H9 (cell line): ENCODE data around the gene NKX6-2. TPM values are rescaled to one million over a fixed set of nuclear protein-coding genes. Genes with fewer than 3 reads are reported as not detected.

Experiments used
- DNase-seq: peaks from one replicate; pipeline ENCODE4 v3.0.0-alpha.2; 2017
- H2AFZ ChIP-seq: one replicate; pipeline ENCODE4 v1.6.1; 2013; ENCODE audit warnings: mild to moderate bottlenecking, low read length, control low read depth, moderate library complexity
- H2AK5ac ChIP-seq: 2 replicates; pipeline ENCODE4 v1.6.1; 2013; ENCODE audit warnings: low read length, control low read depth, mixed read lengths; ENCODE audit not compliant: insufficient read length
- H2BK120ac ChIP-seq: one replicate; pipeline ENCODE4 v1.6.1; 2013; ENCODE audit warnings: low read depth, mild to moderate bottlenecking, low read length, control low read depth, inconsistent platforms; ENCODE audit not compliant: poor library complexity, severe bottlenecking
- H2BK12ac ChIP-seq: 2 replicates; pipeline ENCODE4 v1.6.1; 2013; ENCODE audit warnings: low read length, control low read depth, mixed read lengths, low read depth; ENCODE audit not compliant: insufficient read length
- H2BK15ac ChIP-seq: 2 replicates; pipeline ENCODE4 v1.6.1; 2013; ENCODE audit warnings: low read depth, low read length, control low read depth
- H2BK20ac ChIP-seq: one replicate; pipeline ENCODE4 v1.6.1; 2013; ENCODE audit warnings: low read depth, mild to moderate bottlenecking, low read length, control low read depth, inconsistent platforms; ENCODE audit not compliant: poor library complexity, severe bottlenecking
- H2BK5ac ChIP-seq: 2 replicates; pipeline ENCODE4 v1.6.1; 2013; ENCODE audit warnings: low read length, control low read depth, mixed read lengths; ENCODE audit not compliant: insufficient read length
- H3K14ac ChIP-seq: 2 replicates; pipeline ENCODE4 v1.6.1; 2013; ENCODE audit warnings: low read length, control low read depth; ENCODE audit not compliant: insufficient read depth
- H3K18ac ChIP-seq: 2 replicates; pipeline ENCODE4 v1.6.1; 2013; ENCODE audit warnings: low read depth, mild to moderate bottlenecking, mixed read lengths, low read length, control low read depth; ENCODE audit not compliant: insufficient read length
- H3K23ac ChIP-seq: 2 replicates; pipeline ENCODE4 v1.6.1; 2013; ENCODE audit warnings: low read length, control low read depth, mixed read lengths, low read depth; ENCODE audit not compliant: insufficient read length
- H3K23me2 ChIP-seq: 2 replicates; pipeline ENCODE4 v1.6.1; 2013; ENCODE audit warnings: low read depth, mild to moderate bottlenecking, mixed read lengths, low read length, control low read depth; ENCODE audit not compliant: insufficient read length, poor library complexity, severe bottlenecking
- H3K27ac ChIP-seq: 2 replicates; pipeline ENCODE4 v1.5.1; 2013; ENCODE audit warnings: low read length, control low read depth, mixed read lengths, low read depth; ENCODE audit not compliant: insufficient read length
- H3K27me3 ChIP-seq: 2 replicates; pipeline ENCODE4 v1.6.1; 2013; ENCODE audit warnings: low read length, control low read depth, inconsistent platforms; ENCODE audit not compliant: insufficient read depth
- H3K4ac ChIP-seq: 2 replicates; pipeline ENCODE4 v1.6.1; 2013; ENCODE audit warnings: low read depth, mild to moderate bottlenecking, control low read depth, inconsistent platforms, low read length, moderate library complexity
- H3K4me1 ChIP-seq: 2 replicates; pipeline ENCODE4 v1.6.1; 2013; ENCODE audit warnings: low read length, control low read depth, inconsistent platforms; ENCODE audit not compliant: insufficient read depth
- H3K4me2 ChIP-seq: 2 replicates; pipeline ENCODE4 v1.6.1; 2013; ENCODE audit warnings: low read length, control low read depth, mixed read lengths; ENCODE audit not compliant: insufficient read length, insufficient read depth
- H3K56ac ChIP-seq: 2 replicates; pipeline ENCODE4 v1.6.1; 2013; ENCODE audit warnings: low read depth, mild to moderate bottlenecking, mixed read lengths, low read length, control low read depth; ENCODE audit not compliant: insufficient read length
- H3K79me1 ChIP-seq: 2 replicates; pipeline ENCODE4 v1.6.1; 2013; ENCODE audit warnings: low read depth, mild to moderate bottlenecking, moderate library complexity, low read length, control low read depth, inconsistent platforms; ENCODE audit not compliant: insufficient read depth, poor library complexity, severe bottlenecking
- H3K79me2 ChIP-seq: 2 replicates; pipeline ENCODE4 v1.6.1; 2013; ENCODE audit warnings: low read length, control low read depth, inconsistent platforms; ENCODE audit not compliant: insufficient read depth
- H3K9ac ChIP-seq: 2 replicates; pipeline ENCODE4 v1.6.1; 2013; ENCODE audit warnings: low read length, control low read depth, mixed read lengths; ENCODE audit not compliant: insufficient read length; ENCODE audit errors: extremely low read depth
- H3K9me3 ChIP-seq: one replicate; pipeline ENCODE4 v1.6.1; 2013; ENCODE audit warnings: low read depth, low read length, inconsistent platforms; ENCODE audit not compliant: control insufficient read depth
- H3T11ph ChIP-seq: one replicate; pipeline ENCODE4 v1.6.1; 2013; ENCODE audit warnings: mild to moderate bottlenecking, low read length, control low read depth, inconsistent platforms
- H4K20me1 ChIP-seq: one replicate; pipeline ENCODE4 v1.6.1; 2013; ENCODE audit not compliant: control insufficient read depth, insufficient read length, insufficient read depth
- H4K5ac ChIP-seq: 2 replicates; pipeline ENCODE4 v1.6.1; 2013; ENCODE audit warnings: low read depth, mild to moderate bottlenecking, mixed read lengths, low read length, control low read depth; ENCODE audit not compliant: insufficient read length
- H4K8ac ChIP-seq: replicated peaks from 2 replicates; pipeline ENCODE4 v1.6.1; 2013; ENCODE audit warnings: low read length, control low read depth, mixed read lengths, low read depth; ENCODE audit not compliant: insufficient read length
- H4K91ac ChIP-seq: 2 replicates; pipeline ENCODE4 v1.6.1; 2013; ENCODE audit warnings: low read depth, mild to moderate bottlenecking, moderate library complexity, mixed read lengths, low read length, control low read depth; ENCODE audit not compliant: insufficient read length
- H3K27ac Mint-ChIP-seq, 3 experiments: 2 replicates in 2 of 3; 3 replicates in 1 of 3; pipeline ENCODE4 v1.8.0; 2020 to 2021; ENCODE audit warnings: mixed read lengths in 3 of 3, mild to moderate bottlenecking in 1 of 3, moderate library complexity in 1 of 3
- H3K27me3 Mint-ChIP-seq: 2 replicates; pipeline ENCODE4 v1.8.0; 2021; ENCODE audit warnings: low read depth, mild to moderate bottlenecking, moderate library complexity, mixed read lengths
- H3K36me3 Mint-ChIP-seq, 3 experiments: 2 replicates in 2 of 3; 3 replicates in 1 of 3; pipeline ENCODE4 v1.8.0; 2020 to 2021; ENCODE audit warnings: low read depth in 3 of 3, mixed read lengths in 3 of 3; ENCODE audit not compliant: insufficient read depth in 1 of 3
- H3K4me1 Mint-ChIP-seq, 2 experiments: 2 replicates each; pipeline ENCODE4 v1.8.0; 2020; ENCODE audit warnings: mixed read lengths in 2 of 2
- H3K4me3 Mint-ChIP-seq, 2 experiments: 2 replicates in 1 of 2; 3 replicates in 1 of 2; pipeline ENCODE4 v1.8.0; 2020 to 2021; ENCODE audit warnings: mild to moderate bottlenecking in 2 of 2, mixed read lengths in 2 of 2, moderate library complexity in 1 of 2
- H3K9me3 Mint-ChIP-seq, 2 experiments: 2 replicates in 1 of 2; 3 replicates in 1 of 2; pipeline ENCODE4 v1.8.0; 2020; ENCODE audit warnings: mild to moderate bottlenecking in 2 of 2, mixed read lengths in 2 of 2, moderate library complexity in 1 of 2
- WGBS: extraction: QIAGEN DNeasy Blood & Tissue Kit; methylation state at CpG from one replicate; pipeline ENCODE4 v1.1.7; 2013; ENCODE audit warnings: missing lambda C conversion rate, low lambda C conversion rate, mixed read lengths; ENCODE audit not compliant: insufficient read length; ENCODE audit errors: extremely low coverage; 5-methylcytosine and 5-hydroxymethylcytosine counted together
- total RNA-seq: library from RNA; stranded (reverse); gene quantifications from 2 replicates; pipeline ENCODE4 v1.2.1, GENCODE V29; 2021
- TF ChIP-seq, protein P1 (sequence below): fragments of 200-600 bp; sonication (generic); conservative IDR thresholded peaks from 3 replicates; pipeline ENCODE4 v1.8.0; 2021; ENCODE audit warnings: antibody characterized with exemption, mild to moderate bottlenecking

Gene NKX6-2
- total RNA-seq, 1 experiment from 2014 or later = 0.13 TPM

DNA sequence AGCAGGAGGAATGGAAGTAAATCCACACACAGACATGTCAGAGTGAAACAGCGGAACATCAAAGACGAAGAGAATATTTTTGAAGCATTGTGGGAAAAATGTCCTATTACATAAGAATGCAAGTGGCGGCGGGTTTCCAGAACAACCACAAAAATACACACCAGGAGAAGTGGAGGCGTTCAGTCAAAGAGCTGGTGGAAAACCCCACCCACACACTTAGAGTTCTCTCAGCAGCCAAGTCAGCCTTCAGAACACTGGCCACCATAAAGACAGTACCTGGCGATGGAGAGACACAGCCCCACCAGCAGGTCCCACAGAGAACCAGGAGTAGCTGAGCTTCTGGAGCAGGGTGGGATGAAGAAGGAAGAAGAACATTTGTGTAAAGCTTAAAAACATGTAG, 23.7 kb downstream of the NKX6-2 start:
- Histone ChIP-seq H3K56ac (no peak overlapping the region), H4K8ac (no peak overlapping the region), H3K18ac (no peak overlapping the region), H2AFZ (no peak overlapping the region), H2BK120ac (no peak overlapping the region), H3K14ac (no peak overlapping the region), H3K79me1 (no peaks in the 10 kb centered on the region), H2AK5ac (no peak overlapping the region), H3K4me2 (no peak overlapping the region), H3K27ac (no peak overlapping the region), H3K4ac (no peak overlapping the region), H3T11ph (no peak overlapping the region), H2BK15ac (no peak overlapping the region), H3K23me2 (no peaks in the 10 kb centered on the region), H3K4me1 (no peaks in the 10 kb centered on the region), H4K91ac (no peak overlapping the region), H4K5ac (no peak overlapping the region), H4K20me1 (peaks cover 2% of the 10 kb centered on the region), H2BK20ac (no peak overlapping the region), H3K9me3 (no peaks in the 10 kb centered on the region), H3K23ac (no peak overlapping the region), H2BK12ac (no peak overlapping the region), H3K9ac (no peak overlapping the region), H3K79me2 (no peaks in the 10 kb centered on the region), H2BK5ac (no peak overlapping the region), H3K27me3 (no peaks in the 10 kb centered on the region)
- H3K27me3 Mint-ChIP-seq = peaks cover 2% of the 10 kb centered on the region; the same call in 1 of the 2 replicates
- TF ChIP-seq, protein P1, sequence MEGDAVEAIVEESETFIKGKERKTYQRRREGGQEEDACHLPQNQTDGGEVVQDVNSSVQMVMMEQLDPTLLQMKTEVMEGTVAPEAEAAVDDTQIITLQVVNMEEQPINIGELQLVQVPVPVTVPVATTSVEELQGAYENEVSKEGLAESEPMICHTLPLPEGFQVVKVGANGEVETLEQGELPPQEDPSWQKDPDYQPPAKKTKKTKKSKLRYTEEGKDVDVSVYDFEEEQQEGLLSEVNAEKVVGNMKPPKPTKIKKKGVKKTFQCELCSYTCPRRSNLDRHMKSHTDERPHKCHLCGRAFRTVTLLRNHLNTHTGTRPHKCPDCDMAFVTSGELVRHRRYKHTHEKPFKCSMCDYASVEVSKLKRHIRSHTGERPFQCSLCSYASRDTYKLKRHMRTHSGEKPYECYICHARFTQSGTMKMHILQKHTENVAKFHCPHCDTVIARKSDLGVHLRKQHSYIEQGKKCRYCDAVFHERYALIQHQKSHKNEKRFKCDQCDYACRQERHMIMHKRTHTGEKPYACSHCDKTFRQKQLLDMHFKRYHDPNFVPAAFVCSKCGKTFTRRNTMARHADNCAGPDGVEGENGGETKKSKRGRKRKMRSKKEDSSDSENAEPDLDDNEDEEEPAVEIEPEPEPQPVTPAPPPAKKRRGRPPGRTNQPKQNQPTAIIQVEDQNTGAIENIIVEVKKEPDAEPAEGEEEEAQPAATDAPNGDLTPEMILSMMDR = no peak
- no CpG with 5 or more reads among the region's 6 CpGs for WGBS
- H3K4me3 Mint-ChIP-seq = no peak overlapping the region
- no peak for DNase-seq
- H3K36me3 Mint-ChIP-seq = peaks cover 16 to 29% (median 21%) of the 10 kb centered on the region in 3 experiments
- no peak overlapping the region for H3K27ac Mint-ChIP-seq
- H3K9me3 Mint-ChIP-seq = peaks cover 10 to 18% of the 10 kb centered on the region in 2 experiments; a peak in 4 of 5 replicates
- no peaks in the 10 kb centered on the region for H3K4me1 Mint-ChIP-seq
